WERI-Rb-1 (cell line): ENCODE data around the gene LAMB4.

ENCODE experiments used
- DNase-seq: peaks from one replicate; pipeline ENCODE4 v3.0.0-alpha.2; 2020
- H3K27ac ChIP-seq: fragments of 250-450 bp; sonication (Bioruptor Pico); 2 replicates; pipeline ENCODE4 v1.5.1; 2020; ENCODE audit warnings: mild to moderate bottlenecking, moderate library complexity
- H3K27me3 ChIP-seq: fragments of 250-450 bp; sonication (Bioruptor Pico); 2 replicates; pipeline ENCODE4 v1.5.1; 2021; ENCODE audit warnings: mild to moderate bottlenecking, low read depth, moderate library complexity; ENCODE audit not compliant: insufficient read depth, severe bottlenecking
- H3K36me3 ChIP-seq: fragments of 250-450 bp; sonication (Bioruptor Pico); 2 replicates; pipeline ENCODE4 v1.5.1; 2020; ENCODE audit warnings: mild to moderate bottlenecking, moderate library complexity
- H3K4me3 ChIP-seq: 2 replicates; pipeline ENCODE4 v1.5.1; 2011; ENCODE audit warnings: low read depth, mild to moderate bottlenecking, control low read depth, low read length
- H3K9me3 ChIP-seq: fragments of 250-450 bp; sonication (Bioruptor Pico); 2 replicates; pipeline ENCODE4 v1.5.1; 2021; ENCODE audit warnings: mild to moderate bottlenecking, moderate library complexity; ENCODE audit not compliant: severe bottlenecking
- TF ChIP-seq, protein P1 (sequence below): IDR thresholded peaks from 2 replicates; pipeline ENCODE4 v1.5.1; 2011; ENCODE audit warnings: low read depth, mild to moderate bottlenecking, control low read depth, inconsistent platforms, low read length

LAMB4 gene

DNA sequence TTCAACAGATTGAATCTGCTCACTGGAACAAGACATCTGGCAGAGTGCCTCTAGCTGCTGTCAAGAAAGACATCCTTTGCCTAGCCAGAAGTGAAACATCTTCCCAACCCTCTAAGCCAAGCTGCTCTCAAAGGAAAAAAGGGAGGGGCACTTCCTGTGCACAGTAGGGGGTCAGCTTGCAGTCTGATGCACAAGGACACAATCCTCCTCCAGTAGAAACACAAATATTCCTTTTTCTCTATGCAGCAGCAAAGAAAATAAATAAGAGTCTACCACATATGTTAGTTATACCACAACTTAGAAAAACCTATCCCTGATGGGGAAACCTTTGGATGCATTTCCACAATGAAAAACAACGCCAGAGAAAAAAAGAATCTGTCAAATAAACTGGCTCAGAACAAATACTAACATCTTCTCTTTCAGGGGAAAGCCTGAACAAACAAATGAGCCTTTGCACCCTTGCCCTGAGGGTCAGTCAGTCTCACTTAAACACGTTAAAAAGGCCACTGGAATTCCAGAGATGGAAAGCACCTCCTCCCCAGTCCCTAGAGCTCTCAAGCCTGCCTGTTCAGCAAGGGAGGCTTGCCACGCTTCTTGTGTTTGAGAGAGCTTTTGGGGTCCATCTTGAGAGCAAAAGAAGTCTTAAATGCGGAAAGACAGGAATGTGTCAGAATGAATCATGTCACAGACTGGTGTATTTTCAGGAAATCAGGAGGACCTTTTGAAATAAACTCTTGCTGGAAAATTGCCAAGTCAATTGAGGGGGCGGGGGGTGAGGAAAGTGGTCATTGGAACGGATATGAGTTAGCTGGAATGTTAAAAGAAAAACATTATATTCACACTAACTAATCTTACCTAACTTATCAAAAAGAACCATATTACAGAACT, 134.7 kb downstream of the LAMB4 start:
- Histone ChIP-seq H3K27ac (peak overlapping the region; percentile 26; the same call in 1 of the 2 replicates), H3K27me3 (no peaks in the 10 kb centered on the region), H3K36me3 (peaks cover 65% of the 10 kb centered on the region), H3K9me3 (no peaks in the 10 kb centered on the region), H3K4me3 (no peak overlapping the region)
- TF ChIP-seq, protein P1, sequence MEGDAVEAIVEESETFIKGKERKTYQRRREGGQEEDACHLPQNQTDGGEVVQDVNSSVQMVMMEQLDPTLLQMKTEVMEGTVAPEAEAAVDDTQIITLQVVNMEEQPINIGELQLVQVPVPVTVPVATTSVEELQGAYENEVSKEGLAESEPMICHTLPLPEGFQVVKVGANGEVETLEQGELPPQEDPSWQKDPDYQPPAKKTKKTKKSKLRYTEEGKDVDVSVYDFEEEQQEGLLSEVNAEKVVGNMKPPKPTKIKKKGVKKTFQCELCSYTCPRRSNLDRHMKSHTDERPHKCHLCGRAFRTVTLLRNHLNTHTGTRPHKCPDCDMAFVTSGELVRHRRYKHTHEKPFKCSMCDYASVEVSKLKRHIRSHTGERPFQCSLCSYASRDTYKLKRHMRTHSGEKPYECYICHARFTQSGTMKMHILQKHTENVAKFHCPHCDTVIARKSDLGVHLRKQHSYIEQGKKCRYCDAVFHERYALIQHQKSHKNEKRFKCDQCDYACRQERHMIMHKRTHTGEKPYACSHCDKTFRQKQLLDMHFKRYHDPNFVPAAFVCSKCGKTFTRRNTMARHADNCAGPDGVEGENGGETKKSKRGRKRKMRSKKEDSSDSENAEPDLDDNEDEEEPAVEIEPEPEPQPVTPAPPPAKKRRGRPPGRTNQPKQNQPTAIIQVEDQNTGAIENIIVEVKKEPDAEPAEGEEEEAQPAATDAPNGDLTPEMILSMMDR, result no peak
- DNase-seq, result peak; percentile 51

DNA sequence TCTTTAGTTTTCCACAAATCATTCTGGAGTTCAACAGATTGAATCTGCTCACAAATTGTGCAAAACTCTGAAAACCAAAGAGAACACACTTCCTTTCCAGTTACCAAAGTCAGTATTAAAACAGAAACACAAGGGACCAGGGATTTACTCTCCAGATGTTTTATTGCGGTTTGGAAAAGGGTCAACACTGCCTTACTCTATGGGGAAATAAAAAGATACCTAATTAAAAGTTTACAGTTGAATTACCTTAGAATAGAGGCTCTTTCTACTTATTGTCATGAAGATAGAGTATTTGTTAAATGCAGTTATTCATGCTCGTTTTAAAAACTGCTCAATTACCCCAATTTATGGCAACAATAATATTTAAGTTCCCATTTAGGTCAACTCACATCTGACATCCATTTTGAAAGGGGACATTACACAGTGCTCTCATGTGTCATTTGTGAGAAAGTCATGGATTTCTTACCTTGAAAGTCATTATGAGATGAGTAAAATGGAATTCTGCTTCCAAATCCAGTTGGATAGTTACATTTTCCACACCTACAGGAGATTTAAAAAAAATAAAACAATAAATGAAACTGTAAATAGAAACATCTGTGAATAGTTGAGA, 135.6 kb downstream of the LAMB4 start:
- Histone ChIP-seq H3K9me3 (no peaks in the 10 kb centered on the region), H3K27ac (no peak overlapping the region), H3K27me3 (no peaks in the 10 kb centered on the region), H3K4me3 (no peak overlapping the region), H3K36me3 (peaks cover 65% of the 10 kb centered on the region)
- TF ChIP-seq, protein P1, result no peak
- no peak for DNase-seq

DNA sequence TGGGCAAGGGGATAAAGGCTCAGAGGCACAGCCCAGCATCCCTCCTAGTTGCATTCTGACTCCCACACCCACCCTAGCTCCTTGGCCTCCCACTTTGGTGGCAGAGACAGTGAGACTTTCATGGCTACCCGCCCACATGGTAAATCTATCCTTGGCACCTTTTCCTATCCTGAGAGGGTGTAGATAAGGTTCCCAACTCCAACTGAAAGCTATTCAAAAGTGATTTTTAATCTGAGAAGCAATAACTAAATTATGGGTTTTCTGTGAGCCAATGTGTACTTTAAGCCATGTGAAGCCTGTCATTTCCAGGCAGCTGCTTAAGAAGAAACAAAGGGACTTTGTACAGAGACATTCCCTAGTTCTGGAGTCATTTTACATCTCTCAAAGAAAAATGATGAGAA, 136.3 kb downstream of the LAMB4 start:
- no peak for DNase-seq
- peaks cover 67% of the 10 kb centered on the region for H3K36me3 ChIP-seq
- H3K4me3 ChIP-seq, result no peak overlapping the region
- TF ChIP-seq, protein P1, result no peak
- no peaks in the 10 kb centered on the region for H3K27me3 ChIP-seq
- no peak overlapping the region for H3K27ac ChIP-seq
- no peaks in the 10 kb centered on the region for H3K9me3 ChIP-seq

DNA sequence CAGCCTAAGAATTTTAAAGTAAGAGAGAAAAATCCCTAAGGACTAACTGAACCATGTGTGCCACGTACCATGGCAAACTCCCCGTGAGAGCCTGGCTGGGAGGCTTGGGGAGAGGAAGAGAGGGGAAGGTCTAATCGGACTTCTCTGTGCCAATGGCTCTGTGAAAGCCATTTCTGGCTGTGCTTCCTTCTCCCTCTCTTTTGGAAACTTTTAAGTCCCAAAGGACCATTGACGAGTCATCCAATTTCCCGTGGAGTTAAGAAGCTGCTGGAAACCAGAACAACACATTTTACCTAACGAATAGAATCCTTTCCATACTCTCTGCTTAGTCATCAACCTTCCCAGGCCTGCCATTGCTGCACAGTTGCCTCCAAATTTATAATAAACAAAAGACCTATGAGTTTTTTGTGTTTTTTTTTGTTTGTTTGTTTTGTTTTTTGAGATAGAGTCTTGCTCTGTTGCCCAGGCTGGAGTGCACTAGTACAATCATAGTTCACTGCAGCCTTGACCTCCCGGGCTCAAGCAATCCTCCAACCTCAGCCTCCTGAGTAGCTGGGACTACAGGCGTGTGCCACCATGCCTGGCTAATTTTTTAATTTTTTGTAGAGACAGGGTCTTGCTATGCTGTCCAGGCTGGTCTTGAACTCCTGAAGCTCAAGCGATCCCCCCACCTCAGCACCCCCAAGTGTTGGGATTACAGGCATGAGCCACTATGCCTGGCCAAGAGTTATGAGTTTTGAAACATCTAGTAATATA, 140.4 kb downstream of the LAMB4 start:
- DNase-seq, result no peak
- H3K36me3 ChIP-seq, result peaks cover 83% of the 10 kb centered on the region

DNA sequence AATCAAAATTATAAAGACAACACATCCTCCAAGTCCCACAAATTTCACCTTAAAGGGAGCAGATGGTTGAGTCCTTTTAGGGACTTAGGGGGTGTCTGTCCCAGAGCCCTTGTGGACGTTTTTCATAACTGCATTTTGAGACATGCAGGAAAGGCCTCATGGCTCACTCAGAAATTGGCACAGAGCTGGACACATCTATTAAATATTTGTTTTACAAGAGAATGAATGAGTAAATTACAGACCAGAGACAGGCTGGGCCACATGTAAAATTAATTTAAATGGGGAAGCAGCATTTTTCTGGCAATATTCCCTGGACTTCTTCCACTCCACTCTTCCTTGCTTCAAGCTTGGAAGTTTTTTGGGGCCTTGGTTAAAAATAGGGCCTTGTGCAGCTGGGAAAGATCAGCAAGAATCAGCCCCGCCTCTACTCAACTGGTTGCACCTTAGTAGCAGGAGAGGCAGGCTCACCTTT, 147.2 kb downstream of the LAMB4 start:
- no peaks in the 10 kb centered on the region for H3K27me3 ChIP-seq
- peaks cover 44% of the 10 kb centered on the region for H3K36me3 ChIP-seq
- TF ChIP-seq, protein P1, result 0 out of 2 replicates have a peak, but pooled peaks have one; percentile 9
- H3K27ac ChIP-seq, result no peak overlapping the region
- DNase-seq, result no peak
- H3K4me3 ChIP-seq, result no peak overlapping the region
- H3K9me3 ChIP-seq, result no peaks in the 10 kb centered on the region

More for the DNA sequence above, 140.4 kb downstream of the LAMB4 start:
- TF ChIP-seq, protein P1, result no peak
- H3K4me3 ChIP-seq, result no peak overlapping the region
- H3K27me3 ChIP-seq, result no peaks in the 10 kb centered on the region
- H3K9me3 ChIP-seq, result no peaks in the 10 kb centered on the region
- H3K27ac ChIP-seq, result no peak overlapping the region
